Fibroblast of lung (primary cell): Measurements from ENCODE around the gene SMCO1. TPM values are rescaled to one million over a fixed set of nuclear protein-coding genes. Genes with fewer than 3 reads are reported as not detected.

ENCODE experiments used
- DNase-seq, 2 donors: peaks; one replicate each; pipeline versions ENCODE4 v3.0.0 to v3.0.0-alpha.2; 2010; ENCODE audit warnings: low read depth in 2 of 2
- H2AFZ ChIP-seq: 2 replicates; pipeline ENCODE4 v1.5.1; 2012; ENCODE audit warnings: low read length, control low read depth, inconsistent platforms
- H3K27ac ChIP-seq: 2 replicates; pipeline ENCODE4 v1.5.1; 2011; ENCODE audit warnings: low read length, control low read depth; ENCODE audit not compliant: insufficient read depth
- H3K27me3 ChIP-seq: 2 replicates; pipeline ENCODE4 v1.5.1; 2011; ENCODE audit warnings: mild to moderate bottlenecking, low read length; ENCODE audit not compliant: control insufficient read depth, insufficient read depth
- H3K36me3 ChIP-seq: 2 replicates; pipeline ENCODE4 v1.5.1; 2011; ENCODE audit warnings: low read length; ENCODE audit not compliant: control insufficient read depth, insufficient read depth
- H3K4me1 ChIP-seq: 2 replicates; pipeline ENCODE4 v1.5.1; 2011; ENCODE audit warnings: low read length; ENCODE audit not compliant: control insufficient read depth, insufficient read depth; ENCODE audit errors: extremely low read depth
- H3K4me2 ChIP-seq: 2 replicates; pipeline ENCODE4 v1.5.1; 2011; ENCODE audit warnings: low read length, control low read depth; ENCODE audit not compliant: insufficient read depth; ENCODE audit errors: extremely low read depth
- H3K4me3 ChIP-seq, 4 experiments: fragments of 200-600 bp in 1 of 4; sonication (generic) in 1 of 4; replicated peaks in 1 of 4; 2 replicates each; pipeline ENCODE4 v1.5.1; 2011 to 2016; ENCODE audit warnings: low read length in 4 of 4, low read depth in 3 of 4, mild to moderate bottlenecking in 3 of 4, control low read depth in 2 of 4, inconsistent platforms in 1 of 4, mixed read lengths in 1 of 4; ENCODE audit not compliant: insufficient read depth in 1 of 4; ENCODE audit errors: control extremely low read depth in 1 of 4
- H3K79me2 ChIP-seq: 2 replicates; pipeline ENCODE4 v1.5.1; 2012; ENCODE audit warnings: mild to moderate bottlenecking, low read length, inconsistent platforms; ENCODE audit not compliant: control insufficient read depth, insufficient read depth
- H3K9ac ChIP-seq: 2 replicates; pipeline ENCODE4 v1.5.1; 2011; ENCODE audit warnings: mild to moderate bottlenecking, low read length, control low read depth; ENCODE audit not compliant: insufficient read depth
- H3K9me3 ChIP-seq: 2 replicates; pipeline ENCODE4 v1.5.1; 2012; ENCODE audit warnings: low read depth, low read length; ENCODE audit not compliant: control insufficient read depth, insufficient read depth
- H4K20me1 ChIP-seq: 2 replicates; pipeline ENCODE4 v1.5.1; 2011; ENCODE audit warnings: low read length; ENCODE audit not compliant: control insufficient read depth, insufficient read depth; ENCODE audit errors: extremely low read depth
- EZH2 ChIP-seq: IDR thresholded peaks from 2 replicates; pipeline ENCODE4 v1.5.1; 2012; ENCODE audit warnings: low read length, control low read depth, mild to moderate bottlenecking; ENCODE audit errors: missing control alignments
- polyA plus RNA-seq, 2 donors: library from polyadenylated mRNA; depleted of rRNA in 1 of 2; stranded (reverse) in 1 of 2; unstranded in 1 of 2; fragments of >200 nt; gene quantifications; 2 replicates each; pipeline ENCODE4 v1.2.1, GENCODE V29; 2011 to 2012; ENCODE audit warnings: missing spikeins in 1 of 2
- total RNA-seq: library from RNA; depleted of rRNA; stranded (reverse); fragments of >200 nt; gene quantifications from 2 replicates; pipeline ENCODE4 v1.2.1, GENCODE V29; 2014
- TF ChIP-seq, protein P1 (sequence below), 2 donors: IDR thresholded peaks in 1 of 2; conservative IDR thresholded peaks in 1 of 2; 1 replicate in 1 of 2; 2 replicates in 1 of 2; pipeline ENCODE4 v1.5.1; 2011 to 2012; ENCODE audit warnings: low read length in 2 of 2, control low read depth in 1 of 2, inconsistent platforms in 1 of 2, low read depth in 1 of 2, mild to moderate bottlenecking in 1 of 2

The SMCO1 gene
- total and polyA plus RNA-seq, 2 donors (not counting 1 experiment from before 2014, with no cell fraction given): not detected

GRCh38 chr3:196541684-196542445 is 26.7 kb upstream of the SMCO1 start:
- Histone ChIP-seq H3K4me2 (no peak overlapping the region), H3K79me2 (no peaks in the 10 kb centered on the region), H3K27me3 (no peaks in the 10 kb centered on the region), H2AFZ (no peak overlapping the region), H4K20me1 (no peaks in the 10 kb centered on the region), H3K4me1 (no peaks in the 10 kb centered on the region), H3K9me3 (no peaks in the 10 kb centered on the region), H3K27ac (no peak overlapping the region), H3K4me3 (no peak overlapping the region), H3K36me3 (no peaks in the 10 kb centered on the region), H3K9ac (no peak overlapping the region)
- no peak for DNase-seq
- TF ChIP-seq, protein P1, sequence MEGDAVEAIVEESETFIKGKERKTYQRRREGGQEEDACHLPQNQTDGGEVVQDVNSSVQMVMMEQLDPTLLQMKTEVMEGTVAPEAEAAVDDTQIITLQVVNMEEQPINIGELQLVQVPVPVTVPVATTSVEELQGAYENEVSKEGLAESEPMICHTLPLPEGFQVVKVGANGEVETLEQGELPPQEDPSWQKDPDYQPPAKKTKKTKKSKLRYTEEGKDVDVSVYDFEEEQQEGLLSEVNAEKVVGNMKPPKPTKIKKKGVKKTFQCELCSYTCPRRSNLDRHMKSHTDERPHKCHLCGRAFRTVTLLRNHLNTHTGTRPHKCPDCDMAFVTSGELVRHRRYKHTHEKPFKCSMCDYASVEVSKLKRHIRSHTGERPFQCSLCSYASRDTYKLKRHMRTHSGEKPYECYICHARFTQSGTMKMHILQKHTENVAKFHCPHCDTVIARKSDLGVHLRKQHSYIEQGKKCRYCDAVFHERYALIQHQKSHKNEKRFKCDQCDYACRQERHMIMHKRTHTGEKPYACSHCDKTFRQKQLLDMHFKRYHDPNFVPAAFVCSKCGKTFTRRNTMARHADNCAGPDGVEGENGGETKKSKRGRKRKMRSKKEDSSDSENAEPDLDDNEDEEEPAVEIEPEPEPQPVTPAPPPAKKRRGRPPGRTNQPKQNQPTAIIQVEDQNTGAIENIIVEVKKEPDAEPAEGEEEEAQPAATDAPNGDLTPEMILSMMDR (conservative IDR thresholded peaks at IDR 0.05 in 1 of 2, IDR thresholded peaks at IDR 0.05 in 1 of 2; ENCODE audit: low read depth in 1 of 2, low read length in 2 of 2): no peak
- TF ChIP-seq EZH2: no peak

DNA sequence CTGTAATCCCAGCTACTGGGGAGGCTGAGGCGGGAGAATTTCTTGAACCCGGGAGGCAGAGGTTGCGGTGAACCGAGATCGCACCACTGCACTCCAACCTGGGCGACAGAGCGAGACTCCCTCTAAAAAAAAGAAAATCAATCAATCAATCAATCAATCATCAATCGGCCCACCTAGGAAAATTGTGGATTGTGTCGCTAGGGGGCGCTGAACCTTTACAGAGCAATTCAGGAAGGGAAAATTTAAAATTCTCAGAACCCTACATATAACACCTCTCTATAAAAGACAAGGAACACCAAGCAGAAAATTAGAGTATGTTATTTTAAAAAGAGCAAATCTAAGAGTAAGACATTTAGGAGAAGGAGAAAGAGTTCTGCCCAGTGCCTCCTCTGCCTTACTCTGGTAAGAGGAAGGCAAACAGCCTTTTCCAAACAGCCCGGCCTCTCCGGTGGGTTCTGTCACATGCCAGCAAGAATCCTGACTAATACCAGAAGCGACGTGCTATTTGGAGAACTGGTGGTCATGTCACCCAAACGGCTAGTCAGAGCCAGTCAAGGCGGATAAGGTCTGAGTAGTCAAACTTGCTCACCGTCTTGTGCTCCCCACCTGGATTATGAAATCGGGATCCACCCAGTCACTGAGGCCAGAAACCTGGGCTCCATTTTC is 22.3 kb upstream of the SMCO1 start:
- Histone ChIP-seq H3K4me2 (no peak overlapping the region), H3K36me3 (no peaks in the 10 kb centered on the region), H3K27ac (no peak overlapping the region), H3K9me3 (no peaks in the 10 kb centered on the region), H2AFZ (no peak overlapping the region), H3K9ac (no peak overlapping the region), H3K4me1 (no peaks in the 10 kb centered on the region), H3K4me3 (no peak overlapping the region), H3K27me3 (no peaks in the 10 kb centered on the region), H4K20me1 (no peaks in the 10 kb centered on the region), H3K79me2 (no peaks in the 10 kb centered on the region)
- TF ChIP-seq, protein P1 (conservative IDR thresholded peaks at IDR 0.05 in 1 of 2, IDR thresholded peaks at IDR 0.05 in 1 of 2; ENCODE audit: low read depth in 1 of 2, low read length in 2 of 2): peak; percentile 57 to 65
- TF ChIP-seq EZH2: no peak
- peak in 1 of 2 donors; percentile 38 for DNase-seq

DNA sequence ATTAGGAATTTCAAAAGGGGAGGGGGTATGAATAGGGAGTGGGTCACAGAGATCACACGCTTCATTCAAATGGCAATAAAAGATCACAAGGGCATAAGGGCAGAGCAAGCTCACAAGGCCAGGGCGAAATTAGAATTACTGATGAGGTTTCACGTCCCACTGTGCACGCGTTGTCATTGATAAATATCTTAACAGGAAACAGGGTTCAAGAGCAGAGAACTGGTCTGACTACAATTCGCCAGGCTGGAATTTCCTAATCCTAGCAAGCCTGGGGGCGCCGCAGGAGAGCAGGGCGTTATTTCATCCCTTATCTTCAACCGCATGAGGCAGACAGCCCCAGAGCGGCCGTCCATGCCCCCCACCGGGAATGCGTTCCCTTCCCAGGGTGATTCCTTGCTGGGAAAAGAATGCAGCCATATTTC is 18.1 kb upstream of the SMCO1 start:
- H3K4me2 ChIP-seq: no peak overlapping the region
- TF ChIP-seq, protein P1 (conservative IDR thresholded peaks at IDR 0.05 in 1 of 2, IDR thresholded peaks at IDR 0.05 in 1 of 2; ENCODE audit: low read depth in 1 of 2, low read length in 2 of 2): no peak
- TF ChIP-seq EZH2: no peak
- no peaks in the 10 kb centered on the region for H3K27me3 ChIP-seq
- no peaks in the 10 kb centered on the region for H3K9me3 ChIP-seq
- no peaks in the 10 kb centered on the region for H3K36me3 ChIP-seq
- no peak overlapping the region for H3K4me3 ChIP-seq
- H3K27ac ChIP-seq: no peak overlapping the region
- no peaks in the 10 kb centered on the region for H4K20me1 ChIP-seq
- H3K9ac ChIP-seq: no peak overlapping the region
- H3K4me1 ChIP-seq: peaks cover 2% of the 10 kb centered on the region
- H3K79me2 ChIP-seq: no peaks in the 10 kb centered on the region
- DNase-seq: peak in 1 of 2 donors; percentile 32
- no peak overlapping the region for H2AFZ ChIP-seq
